HG03378 (cell line): ENCODE measurements around the gene IFFO2.

Experiments
- ATAC-seq: cut with Tn5 transposase; IDR thresholded peaks from one replicate; pipeline ENCODE4 v1.9.1; 2021; ENCODE audit warnings: mild to moderate bottlenecking, moderate library complexity; ENCODE audit not compliant: unreplicated experiment

Gene IFFO2

GRCh38 chr1:18951818-18952391, 4.6 kb downstream of the IFFO2 start:
- ATAC-seq = peak; percentile 42

GRCh38 chr1:18951416-18951815, 5.1 kb downstream of the IFFO2 start:
- ATAC-seq = no peak

- ATAC-seq = no peak
These were observed 6.0 kb downstream of the IFFO2 start for GRCh38 chr1:18950401-18951026.

- ATAC-seq = no peak
These were observed 6.6 kb downstream of the IFFO2 start for GRCh38 chr1:18949686-18950400.

GRCh38 chr1:18948913-18949685, 7.4 kb downstream of the IFFO2 start:
- ATAC-seq = no peak

GRCh38 chr1:18948048-18948912, 8.2 kb downstream of the IFFO2 start:
- no peak for ATAC-seq

GRCh38 chr1:18947570-18947969, 8.9 kb downstream of the IFFO2 start:
- no peak for ATAC-seq

- no peak for ATAC-seq
These were observed 9.7 kb downstream of the IFFO2 start for GRCh38 chr1:18946550-18947381.

GRCh38 chr1:18945401-18945849, 11.1 kb downstream of the IFFO2 start:
- no peak for ATAC-seq

GRCh38 chr1:18944810-18945209, 11.7 kb downstream of the IFFO2 start:
- no peak for ATAC-seq

GRCh38 chr1:18943914-18944572, 12.4 kb downstream of the IFFO2 start:
- ATAC-seq = no peak

- no peak for ATAC-seq
These were observed 13.3 kb downstream of the IFFO2 start for GRCh38 chr1:18943162-18943561.

GRCh38 chr1:18942340-18942739, 14.1 kb downstream of the IFFO2 start:
- no peak for ATAC-seq

- no peak for ATAC-seq
These were observed 15.0 kb downstream of the IFFO2 start for GRCh38 chr1:18941221-18942141.

GRCh38 chr1:18940303-18941020, 16.0 kb downstream of the IFFO2 start:
- no peak for ATAC-seq

- no peak for ATAC-seq
These were observed 16.8 kb downstream of the IFFO2 start for GRCh38 chr1:18939398-18940302.
